ENCODE results near the gene PLCE1. TPM values are rescaled to one million over a fixed set of nuclear protein-coding genes. Genes with fewer than 3 reads are reported as not detected.

Gene PLCE1
- total and polyA plus RNA-seq, 2 donors from 2014 or later = 5.9 to 8.7 TPM

DNA sequence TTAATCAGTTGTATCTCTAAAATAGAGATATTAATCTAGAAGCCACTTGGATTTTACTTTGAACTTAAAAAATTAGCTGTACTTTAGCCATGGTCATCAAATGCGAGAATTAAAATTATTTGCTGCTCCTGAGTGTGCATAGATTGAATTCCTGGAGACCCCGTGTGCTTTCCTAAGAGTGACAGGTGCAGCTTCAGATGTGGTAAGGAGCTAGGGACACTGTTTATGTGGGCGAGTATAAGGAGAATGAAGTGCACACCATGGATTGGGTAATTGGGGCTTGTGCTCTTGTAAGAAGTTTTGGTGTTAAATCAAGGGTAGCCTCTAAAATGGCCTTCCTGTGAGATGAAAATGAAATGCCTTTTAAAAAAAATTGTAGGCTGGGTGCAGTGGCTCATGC, 9.8 kb downstream of the PLCE1 start:
- DNase-seq (no peak), FAIRE-seq (no peak)
- Histone ChIP-seq H3K27ac (ENCODE audit: low read depth in 2 of 2, low read length in 2 of 2) (no peak overlapping the region), H3K9ac (ENCODE audit: low read length in 3 of 3) (no peak overlapping the region), H3K4me1 (ENCODE audit: control insufficient read depth in 2 of 3, insufficient read depth in 2 of 3, low read depth in 1 of 3, low read length in 3 of 3) (no peaks in the 10 kb centered on the region), H3K36me3 (ENCODE audit: control insufficient read depth in 2 of 3, insufficient read depth in 3 of 3, low read length in 3 of 3) (no peaks in the 10 kb centered on the region), H3K4me3 (ENCODE audit: low read length in 3 of 3) (no peak overlapping the region), H3K9me3 (ENCODE audit: control insufficient read depth in 2 of 3, insufficient read depth in 1 of 3, low read length in 3 of 3) (no peaks in the 10 kb centered on the region), H3K27me3 (ENCODE audit: control insufficient read depth, insufficient read depth, low read length) (no peaks in the 10 kb centered on the region)
- intact Hi-C loops (cut with DNase I) = no loop called here
- TF ChIP-seq, protein P1, sequence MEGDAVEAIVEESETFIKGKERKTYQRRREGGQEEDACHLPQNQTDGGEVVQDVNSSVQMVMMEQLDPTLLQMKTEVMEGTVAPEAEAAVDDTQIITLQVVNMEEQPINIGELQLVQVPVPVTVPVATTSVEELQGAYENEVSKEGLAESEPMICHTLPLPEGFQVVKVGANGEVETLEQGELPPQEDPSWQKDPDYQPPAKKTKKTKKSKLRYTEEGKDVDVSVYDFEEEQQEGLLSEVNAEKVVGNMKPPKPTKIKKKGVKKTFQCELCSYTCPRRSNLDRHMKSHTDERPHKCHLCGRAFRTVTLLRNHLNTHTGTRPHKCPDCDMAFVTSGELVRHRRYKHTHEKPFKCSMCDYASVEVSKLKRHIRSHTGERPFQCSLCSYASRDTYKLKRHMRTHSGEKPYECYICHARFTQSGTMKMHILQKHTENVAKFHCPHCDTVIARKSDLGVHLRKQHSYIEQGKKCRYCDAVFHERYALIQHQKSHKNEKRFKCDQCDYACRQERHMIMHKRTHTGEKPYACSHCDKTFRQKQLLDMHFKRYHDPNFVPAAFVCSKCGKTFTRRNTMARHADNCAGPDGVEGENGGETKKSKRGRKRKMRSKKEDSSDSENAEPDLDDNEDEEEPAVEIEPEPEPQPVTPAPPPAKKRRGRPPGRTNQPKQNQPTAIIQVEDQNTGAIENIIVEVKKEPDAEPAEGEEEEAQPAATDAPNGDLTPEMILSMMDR (IDR thresholded peaks at IDR 0.05; ENCODE audit: borderline replicate concordance, extremely low read depth, insufficient read depth) = no peak

DNA sequence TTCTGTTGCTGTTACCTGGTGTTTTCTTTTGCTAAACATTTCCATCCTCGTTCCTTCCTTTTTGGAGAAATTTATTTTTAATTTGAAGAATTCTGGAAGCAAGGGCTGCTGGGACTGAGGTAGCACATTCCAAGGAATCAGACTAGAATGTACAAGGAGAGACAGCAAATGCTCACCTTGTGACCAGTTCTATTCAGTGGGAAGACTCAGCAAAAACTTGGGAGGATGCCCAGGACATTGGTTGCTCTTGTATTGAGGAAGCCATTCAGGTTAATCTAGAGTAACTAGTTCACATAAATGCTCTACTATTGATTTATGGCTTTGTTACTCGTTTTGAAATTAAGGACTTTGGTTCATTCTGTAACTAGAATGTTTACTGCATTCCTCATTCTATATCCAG, 11.3 kb downstream of the PLCE1 start:
- intact Hi-C loops (cut with DNase I) = no loop called here
- Histone ChIP-seq H3K4me1 (ENCODE audit: control insufficient read depth in 2 of 3, insufficient read depth in 2 of 3, low read depth in 1 of 3, low read length in 3 of 3) (no peaks in the 10 kb centered on the region), H3K36me3 (ENCODE audit: control insufficient read depth in 2 of 3, insufficient read depth in 3 of 3, low read length in 3 of 3) (no peaks in the 10 kb centered on the region), H3K27me3 (ENCODE audit: control insufficient read depth, insufficient read depth, low read length) (no peaks in the 10 kb centered on the region), H3K4me3 (ENCODE audit: low read length in 3 of 3) (no peak overlapping the region), H3K27ac (ENCODE audit: low read depth in 2 of 2, low read length in 2 of 2) (no peak overlapping the region), H3K9me3 (ENCODE audit: control insufficient read depth in 2 of 3, insufficient read depth in 1 of 3, low read length in 3 of 3) (no peaks in the 10 kb centered on the region), H3K9ac (ENCODE audit: low read length in 3 of 3) (no peak overlapping the region)
- TF ChIP-seq, protein P1 (IDR thresholded peaks at IDR 0.05; ENCODE audit: borderline replicate concordance, extremely low read depth, insufficient read depth) = no peak
- DNase-seq (no peak), FAIRE-seq (no peak)

DNA sequence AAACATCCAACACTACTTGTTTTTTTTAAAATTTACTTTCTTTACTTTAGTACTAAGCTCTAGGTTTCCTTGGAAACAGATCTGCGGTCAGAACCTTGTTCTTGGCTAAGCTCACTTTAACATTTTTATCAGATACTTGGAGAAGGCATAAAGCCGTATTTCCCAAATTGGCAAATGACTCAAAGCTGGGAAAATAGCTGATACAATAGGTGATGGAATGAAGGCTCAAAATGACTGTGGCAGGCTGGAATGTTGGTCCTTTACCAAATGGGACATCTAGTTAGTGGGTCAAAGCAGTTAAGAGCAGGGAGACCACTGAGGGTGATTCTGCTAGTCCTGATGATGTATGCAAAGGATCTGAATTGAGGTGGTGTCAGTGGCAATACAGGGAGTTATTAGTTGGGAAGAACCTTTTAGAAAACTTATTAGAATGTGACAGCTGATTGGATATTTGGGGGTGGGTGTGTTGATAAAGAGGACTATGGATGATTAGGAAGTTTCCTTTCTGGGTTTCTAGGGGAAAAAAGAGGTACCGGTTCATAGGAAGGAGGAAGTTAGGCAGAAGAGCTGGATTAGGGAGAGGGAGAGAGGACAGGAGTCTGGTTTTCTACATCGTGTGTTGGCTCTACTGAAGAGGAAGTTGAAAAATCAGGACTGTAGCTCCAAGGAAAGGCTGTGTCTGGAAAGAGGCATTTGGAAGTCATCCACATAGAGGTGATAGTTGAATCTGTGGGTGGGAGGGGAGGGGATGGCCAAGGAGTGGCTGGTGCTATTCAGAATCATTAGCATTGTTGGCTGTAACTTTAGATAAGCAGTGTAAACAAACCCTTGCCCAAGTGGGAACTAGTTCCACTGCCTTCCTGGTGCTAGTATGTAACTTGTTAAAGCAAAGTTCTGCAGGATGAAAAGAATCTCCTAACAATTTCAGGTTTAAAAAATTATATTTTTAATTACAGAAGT, 13.1 kb downstream of the PLCE1 start:
- DNase-seq = peak in 2 of 5 donors; percentile 28 to 38
- TF ChIP-seq, protein P1 (IDR thresholded peaks at IDR 0.05; ENCODE audit: borderline replicate concordance, extremely low read depth, insufficient read depth) = no peak
- no peak for FAIRE-seq
- Histone ChIP-seq H3K27me3 (ENCODE audit: control insufficient read depth, insufficient read depth, low read length) (no peaks in the 10 kb centered on the region), H3K9ac (ENCODE audit: low read length in 3 of 3) (no peak overlapping the region), H3K9me3 (ENCODE audit: control insufficient read depth in 2 of 3, insufficient read depth in 1 of 3, low read length in 3 of 3) (no peaks in the 10 kb centered on the region), H3K36me3 (ENCODE audit: control insufficient read depth in 2 of 3, insufficient read depth in 3 of 3, low read length in 3 of 3) (no peaks in the 10 kb centered on the region), H3K4me3 (ENCODE audit: low read length in 3 of 3) (no peak overlapping the region), H3K27ac (ENCODE audit: low read depth in 2 of 2, low read length in 2 of 2) (no peak overlapping the region), H3K4me1 (ENCODE audit: control insufficient read depth in 2 of 3, insufficient read depth in 2 of 3, low read depth in 1 of 3, low read length in 3 of 3) (no peaks in the 10 kb centered on the region)
- intact Hi-C loops (cut with DNase I) = no loop called here
